Activated CD4-positive, alpha-beta T cell treated with anti-CD3 and anti-CD28 coated beads, Interleukin-10, Interleukin-2, amounts not matched to agents 100 ng/mL and 50 ng/mL, durations not matched to agents 16 hours and 8 hours (primary cell): ENCODE results near the gene FPR3.
"Not testable (repeated sequence)": the region's sequence is repeated elsewhere in the genome, so short reads cannot be mapped to it uniquely, and the experiment has no call there.

Experiments
- DNase-seq: peaks from one replicate; pipeline ENCODE4 v3.0.0-alpha.2; 2020

The FPR3 gene, protein sequence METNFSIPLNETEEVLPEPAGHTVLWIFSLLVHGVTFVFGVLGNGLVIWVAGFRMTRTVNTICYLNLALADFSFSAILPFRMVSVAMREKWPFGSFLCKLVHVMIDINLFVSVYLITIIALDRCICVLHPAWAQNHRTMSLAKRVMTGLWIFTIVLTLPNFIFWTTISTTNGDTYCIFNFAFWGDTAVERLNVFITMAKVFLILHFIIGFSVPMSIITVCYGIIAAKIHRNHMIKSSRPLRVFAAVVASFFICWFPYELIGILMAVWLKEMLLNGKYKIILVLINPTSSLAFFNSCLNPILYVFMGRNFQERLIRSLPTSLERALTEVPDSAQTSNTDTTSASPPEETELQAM

GRCh38 chr19:51794885-51795490 is at the start of gene FPR3:
TSS of gene FPR3 (plus strand) at chr19:51795157. CDS start at chr19:51823749, 28,592 bp downstream.
- DNase-seq: no peak

- DNase-seq: no peak
Measured at GRCh38 chr19:51746731-51747130, 48.2 kb upstream of the FPR3 start.

GRCh38 chr19:51749979-51750378 is 45.0 kb upstream of the FPR3 start:
- DNase-seq: no peak

DNA sequence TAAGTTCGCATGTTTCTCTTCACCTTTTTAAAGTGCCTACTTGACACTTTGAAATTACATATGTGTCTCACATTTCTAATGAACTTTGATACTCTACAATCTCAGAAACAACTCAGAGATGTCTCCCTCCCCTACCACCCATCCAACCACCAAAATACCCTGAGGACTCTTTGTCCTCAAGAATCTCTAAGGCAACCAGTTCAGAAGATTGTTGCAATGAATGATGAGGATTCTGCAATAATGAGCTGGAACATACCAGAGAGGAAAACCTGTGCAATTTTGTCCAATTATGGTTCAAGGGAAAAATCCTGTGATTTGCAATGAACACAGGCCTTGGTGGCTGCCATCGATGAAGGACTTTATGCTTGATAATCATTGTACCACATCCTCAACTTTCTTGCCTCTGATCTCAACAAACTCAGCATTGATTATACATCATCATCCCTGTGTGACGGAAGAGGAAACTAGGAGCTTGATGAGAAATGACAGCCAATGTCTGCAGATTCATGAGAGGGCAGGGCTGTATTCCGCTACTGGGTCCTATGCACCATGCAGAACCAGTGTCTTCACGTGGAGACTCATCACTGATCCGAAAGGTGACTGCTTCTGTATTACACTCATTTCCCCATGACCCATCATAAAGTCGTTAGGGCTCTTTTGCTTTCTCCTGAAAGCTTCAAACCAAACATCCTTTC is 44.4 kb upstream of the FPR3 start:
- no peak for DNase-seq

- DNase-seq: no peak
Measured at GRCh38 chr19:51751655-51752054, 43.3 kb upstream of the FPR3 start, which contains the start of gene FPR1. TSS of gene FPR1 (minus strand) at chr19:51751878. CDS start at chr19:51746994, 4,884 bp downstream.

- no peak for DNase-seq
Measured at GRCh38 chr19:51754109-51754508, 40.8 kb upstream of the FPR3 start.

- no peak for DNase-seq
Measured at GRCh38 chr19:51754770-51755169, 40.2 kb upstream of the FPR3 start.

DNA sequence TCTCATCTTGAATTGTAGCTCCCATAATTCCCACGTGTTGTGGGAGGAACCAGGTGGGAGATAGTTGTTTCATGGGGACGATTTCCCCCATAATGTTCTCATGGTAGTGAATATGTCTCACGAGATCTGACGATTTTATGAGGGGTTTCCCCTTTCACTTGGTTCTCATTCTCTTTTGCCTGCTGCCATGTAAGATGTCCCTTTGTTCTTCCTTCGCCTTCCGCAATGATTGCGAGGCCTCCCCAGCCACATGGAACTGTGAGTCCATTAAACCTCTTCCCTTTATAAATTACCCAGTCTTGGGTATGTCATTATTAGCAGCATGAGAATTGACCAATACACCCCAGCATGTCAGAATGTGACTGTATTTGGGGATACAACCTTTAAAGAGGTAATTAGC is 39.4 kb upstream of the FPR3 start:
- DNase-seq: no peak

DNA sequence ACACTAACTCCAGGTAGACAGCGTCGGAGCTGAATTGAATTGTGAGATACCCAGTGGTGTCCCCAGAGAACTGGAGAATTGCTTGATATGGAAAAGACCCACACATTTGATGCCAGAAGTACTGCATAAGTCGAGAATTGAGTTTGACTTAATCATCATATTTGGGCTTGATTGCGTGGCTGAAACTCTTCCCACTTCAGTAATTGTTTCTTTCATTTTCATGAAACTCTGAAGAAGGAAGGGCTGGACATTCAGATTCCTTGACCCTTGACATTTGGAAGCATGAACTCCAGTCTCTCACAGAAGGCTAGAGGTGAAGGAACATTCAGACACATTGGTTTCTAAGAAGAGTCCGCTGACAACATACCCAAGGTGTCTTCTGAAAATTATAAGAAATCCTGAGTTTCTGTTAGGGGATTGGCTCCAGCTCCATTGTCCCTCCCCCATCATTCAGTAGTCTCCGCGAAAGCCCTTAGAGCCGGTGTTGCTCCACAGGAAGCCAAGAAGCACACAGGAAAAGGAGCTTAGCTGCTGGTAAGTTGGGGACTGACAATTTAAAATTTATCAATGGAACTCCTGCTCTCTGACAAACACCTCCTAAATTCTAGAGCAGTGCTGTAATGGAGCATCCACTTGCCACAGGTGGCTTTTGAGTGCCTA is 34.1 kb upstream of the FPR3 start, which contains the start of gene FPR2:
Gene FPR2 (plus strand): TSS at position 484 of the 660 bp plus-strand sequence. CDS start 7,479 bp downstream, outside the sequence.
- DNase-seq: no peak

- no peak for DNase-seq
Measured at GRCh38 chr19:51761696-51762095, 33.3 kb upstream of the FPR3 start.

DNA sequence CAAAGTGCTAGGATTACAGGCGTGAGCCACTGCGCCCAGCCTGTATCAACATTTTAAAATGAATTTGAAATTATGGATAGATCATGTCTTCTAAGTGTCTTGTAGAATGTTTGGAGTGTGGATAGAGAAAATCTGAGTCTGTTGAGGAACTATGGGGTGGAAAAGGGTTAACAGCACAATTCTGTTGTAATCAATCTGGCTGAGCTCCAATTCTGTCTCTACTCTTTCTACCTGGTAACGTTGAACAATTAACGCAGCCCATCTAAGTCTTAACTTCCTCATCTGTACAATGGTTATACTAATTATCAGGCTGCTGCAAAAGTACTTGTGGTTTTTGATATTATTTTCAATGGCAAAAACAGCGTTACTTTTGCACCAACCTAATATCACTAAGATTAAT is 29.9 kb upstream of the FPR3 start:
- DNase-seq: no peak

- DNase-seq: no peak
Measured at GRCh38 chr19:51766461-51766860, 28.5 kb upstream of the FPR3 start.

DNA sequence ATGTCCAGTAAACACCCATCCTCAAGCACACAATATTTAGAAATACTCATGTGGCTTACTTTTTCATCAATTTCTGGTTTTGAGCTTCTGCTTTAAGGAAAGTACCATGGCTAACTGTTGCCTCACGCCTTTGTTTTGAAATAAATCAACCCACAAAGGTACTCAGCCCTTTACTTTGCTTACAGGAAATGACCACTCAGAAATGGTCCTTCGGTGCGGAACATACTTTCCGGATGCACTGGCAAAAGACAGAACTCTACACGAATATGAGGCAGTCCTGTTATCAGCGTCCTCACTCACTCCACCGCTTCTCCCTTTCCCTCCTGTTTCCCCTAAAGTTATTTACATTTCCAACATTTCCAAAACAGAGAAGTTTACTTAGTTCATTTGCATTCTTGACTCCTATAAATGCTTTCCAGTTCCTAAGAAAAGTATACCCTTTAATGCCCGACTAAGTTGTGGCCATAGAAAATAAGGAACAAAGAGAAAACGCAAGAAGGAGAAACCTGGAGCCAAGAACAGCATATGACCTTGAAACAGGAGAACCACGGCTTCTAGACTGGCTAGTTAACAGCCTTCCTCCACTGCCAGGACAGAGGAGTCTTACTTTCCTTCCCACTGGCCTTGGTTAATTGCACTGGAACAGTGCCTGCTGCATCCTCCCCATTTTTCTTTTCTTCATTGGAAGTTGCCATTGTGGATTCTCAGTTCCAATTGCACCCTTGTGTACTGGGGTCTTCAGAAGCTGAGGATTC is 23.4 kb upstream of the FPR3 start:
- no peak for DNase-seq

GRCh38 chr19:51772977-51773376 is 22.0 kb upstream of the FPR3 start:
- DNase-seq: no peak

GRCh38 chr19:51776561-51776960 is 18.4 kb upstream of the FPR3 start:
- DNase-seq: not testable (repeated sequence)

DNA sequence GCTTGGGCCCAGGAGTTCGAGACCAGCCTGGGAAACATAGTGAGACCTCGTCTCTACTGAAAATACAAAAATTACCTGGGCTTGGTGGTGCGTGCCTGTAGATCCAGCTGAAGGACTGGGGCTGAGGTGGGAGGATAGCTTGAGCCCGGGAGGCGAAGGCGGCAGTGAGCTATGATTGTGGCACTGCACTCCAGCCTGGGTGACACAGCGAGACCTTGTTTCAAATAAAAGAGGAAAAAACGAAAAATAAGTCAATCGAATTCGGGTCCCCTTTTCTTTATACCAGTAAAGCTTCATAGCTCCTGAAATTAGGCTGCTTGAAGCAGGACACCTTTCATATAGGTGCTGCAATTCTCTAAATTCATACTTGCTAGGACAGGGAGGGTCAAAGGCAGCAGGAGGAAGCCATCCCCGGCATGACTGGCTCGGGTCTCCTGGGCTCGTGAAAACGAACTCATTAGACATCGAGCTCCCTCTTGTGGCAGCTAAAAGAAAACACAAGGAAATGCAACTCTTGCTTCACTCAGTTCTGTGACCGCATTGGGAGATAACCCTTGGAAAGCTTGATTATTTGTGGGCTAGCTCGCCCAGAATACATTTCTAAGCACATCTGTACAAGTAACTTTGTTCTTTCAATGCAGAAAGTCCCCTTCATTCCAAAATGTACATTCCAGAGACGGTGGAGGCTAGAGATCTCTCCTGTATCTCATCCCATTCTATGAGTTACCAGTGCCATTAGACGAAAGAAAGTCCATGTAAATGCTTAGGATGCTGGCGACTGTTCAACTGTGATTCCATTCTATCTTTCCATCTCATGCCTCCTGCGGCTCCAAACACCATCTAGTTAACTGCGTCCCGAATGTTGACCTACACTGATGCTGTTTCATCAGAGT is 17.1 kb upstream of the FPR3 start:
- DNase-seq: peak; percentile 51

DNA sequence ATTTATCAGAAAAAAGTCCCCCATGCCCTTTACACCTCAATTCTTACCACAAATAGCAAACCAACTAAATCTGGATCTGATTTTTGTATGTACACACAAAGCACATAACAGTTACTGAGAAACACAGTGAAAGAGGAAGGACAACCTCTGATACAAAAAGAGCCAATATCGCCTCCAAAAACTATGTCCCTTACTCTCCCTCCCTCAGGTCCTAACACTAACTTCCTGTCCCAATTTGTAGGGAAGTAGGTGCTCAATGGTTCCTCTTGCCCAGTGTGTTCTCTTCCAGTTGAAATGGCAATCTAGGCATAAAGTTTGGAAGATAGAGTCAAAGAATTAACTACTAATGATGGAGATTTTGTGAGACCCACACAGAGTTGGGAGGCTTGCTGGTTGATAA is 15.8 kb upstream of the FPR3 start:
- no peak for DNase-seq

GRCh38 chr19:51779703-51780102 is 15.3 kb upstream of the FPR3 start:
- no peak for DNase-seq

DNA sequence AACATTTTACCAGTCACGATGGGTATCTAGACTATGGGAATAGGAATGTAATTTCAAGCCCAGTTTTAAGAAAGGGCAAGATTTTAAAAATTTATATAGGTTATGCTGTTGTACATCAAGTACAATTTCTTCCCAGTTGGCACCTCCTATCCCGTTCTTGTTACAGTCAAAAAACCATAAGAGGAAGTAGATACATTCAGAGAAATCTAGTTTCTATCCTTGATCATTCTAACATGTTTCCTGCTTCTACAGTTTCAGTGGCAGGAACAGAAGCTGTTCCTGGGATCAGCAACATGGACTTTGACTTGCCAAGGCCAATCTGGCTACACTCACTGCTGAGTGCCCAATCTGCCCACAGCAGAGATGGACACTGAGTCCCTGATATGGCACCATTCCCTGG is 14.7 kb upstream of the FPR3 start:
- no peak for DNase-seq

DNA sequence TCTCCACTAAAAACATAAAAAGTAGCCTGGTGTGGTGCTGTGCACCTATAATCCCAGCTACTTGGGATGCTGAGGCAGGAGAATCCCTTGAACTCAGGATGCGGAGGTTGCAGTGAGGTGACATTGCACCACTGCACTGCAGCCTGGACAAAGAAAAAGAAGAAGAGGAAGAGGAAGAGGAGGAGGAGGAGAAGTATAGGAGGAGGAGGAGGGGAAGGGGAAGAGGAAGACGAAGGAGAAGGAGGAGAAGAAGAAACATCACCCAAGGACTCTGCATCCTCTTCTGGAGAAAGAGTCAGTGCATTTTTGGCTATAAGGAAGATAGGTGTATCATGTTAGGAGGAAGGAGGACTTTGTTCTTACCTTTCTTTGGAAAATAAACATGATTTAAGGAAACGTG is 13.0 kb upstream of the FPR3 start:
- no peak for DNase-seq

DNA sequence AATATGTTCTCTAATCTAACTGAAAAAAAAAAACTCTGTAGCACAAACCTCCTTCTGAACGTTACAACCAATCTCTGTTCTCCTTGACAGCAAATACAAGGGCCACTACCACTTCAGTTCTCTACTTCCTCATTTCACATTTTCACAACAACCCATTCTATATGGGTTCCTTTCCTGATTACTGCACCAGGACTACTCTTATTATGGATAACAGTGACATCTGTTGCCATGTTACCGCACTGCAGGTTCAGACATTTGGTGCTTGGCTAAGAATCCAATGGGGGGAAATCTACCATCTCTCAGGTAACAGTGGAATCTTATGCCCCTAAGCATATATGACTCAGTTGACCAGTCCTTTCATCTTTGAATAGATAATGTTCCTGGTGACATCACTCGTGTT is 11.6 kb upstream of the FPR3 start:
- no peak for DNase-seq
